OCI-LY7 (cell line): ENCODE results near the gene MLPH. TPM values are rescaled to one million over a fixed set of nuclear protein-coding genes. Genes with fewer than 3 reads are reported as not detected.

Experiments used
- BruUV-seq: library from RNA; stranded (reverse); fragments of 400-500 nt; replicated peaks from 2 replicates; lab custom pipeline; 2021; lab: Mats Ljungman, UMichigan
- CTCF ChIA-PET: fragments of 300-600 bp; sonication (Branson Sonifier 250); formaldehyde crosslinking; loops from one replicate; lab custom pipeline; 2022; ENCODE audit warnings: antibody characterized with exemption; ENCODE audit not compliant: unreplicated experiment; lab: Charles Lee
- POLR2A ChIA-PET: fragments of 300-600 bp; sonication (Branson Sonifier 250); formaldehyde crosslinking; loops from one replicate; lab custom pipeline; 2022; ENCODE audit warnings: antibody characterized with exemption; lab: Charles Lee
- DNase-seq: peaks from one replicate; pipeline ENCODE4 v3.0.0-alpha.2; 2015; ENCODE audit warnings: low spot score
- H2AFZ ChIP-seq: fragments of 200-600 bp; sonication (generic), shearing (Covaris generic); 2 replicates; pipeline ENCODE4 v1.6.1; 2014; ENCODE audit warnings: mild to moderate bottlenecking, antibody characterized with exemption, low read length, moderate library complexity
- H3K27ac ChIP-seq: fragments of 200-600 bp; sonication (generic); 2 replicates; pipeline ENCODE4 v1.5.1; 2014; ENCODE audit warnings: mixed run types, low read depth, mild to moderate bottlenecking, moderate library complexity, low read length, inconsistent platforms; ENCODE audit not compliant: poor library complexity, severe bottlenecking
- H3K36me3 ChIP-seq: fragments of 200-600 bp; sonication (generic); 2 replicates; pipeline ENCODE4 v1.6.1; 2014; ENCODE audit warnings: mild to moderate bottlenecking, antibody characterized with exemption, low read length, moderate library complexity, mixed read lengths; ENCODE audit not compliant: insufficient read depth
- H3K4me1 ChIP-seq: fragments of 200-600 bp; sonication (generic); 2 replicates; pipeline ENCODE4 v1.5.1; 2014; ENCODE audit warnings: mild to moderate bottlenecking, low read length; ENCODE audit not compliant: insufficient read depth, poor library complexity, severe bottlenecking
- H3K4me2 ChIP-seq: fragments of 200-600 bp; sonication (generic); 2 replicates; pipeline ENCODE4 v1.6.1; 2014; ENCODE audit warnings: mild to moderate bottlenecking, low read length
- H3K4me3 ChIP-seq: fragments of 200-600 bp; sonication (generic); 2 replicates; pipeline ENCODE4 v1.5.1; 2014; ENCODE audit warnings: mild to moderate bottlenecking, low read depth, low read length; ENCODE audit not compliant: poor library complexity, severe bottlenecking
- H3K79me2 ChIP-seq: fragments of 200-600 bp; sonication (generic); 2 replicates; pipeline ENCODE4 v1.6.1; 2016; ENCODE audit warnings: low read depth, mild to moderate bottlenecking, low read length, moderate library complexity, mixed read lengths; ENCODE audit not compliant: insufficient read depth
- H3K9me2 ChIP-seq: fragments of 200-600 bp; sonication (generic); 2 replicates; pipeline ENCODE4 v1.6.1; 2016; ENCODE audit warnings: mild to moderate bottlenecking, low read length, mixed read lengths; ENCODE audit not compliant: insufficient read depth
- H3K9me3 ChIP-seq: fragments of 200-600 bp; sonication (generic); 2 replicates; pipeline ENCODE4 v1.6.1; 2014; ENCODE audit warnings: mild to moderate bottlenecking, mixed run types, low read length, mixed read lengths
- H4K20me1 ChIP-seq: fragments of 200-600 bp; sonication (generic); 2 replicates; pipeline ENCODE4 v1.6.1; 2014; ENCODE audit warnings: mild to moderate bottlenecking, antibody characterized with exemption, low read length, moderate library complexity, mixed read lengths; ENCODE audit not compliant: insufficient read depth
- EZH2phosphoT487 ChIP-seq: fragments of 200-600 bp; sonication (generic); IDR thresholded peaks from 2 replicates; pipeline ENCODE4 v1.6.1; 2018; ENCODE audit warnings: low read depth, borderline replicate concordance, mild to moderate bottlenecking, mixed run types, antibody characterized with exemption, low read length, moderate library complexity, mixed read lengths
- intact Hi-C: fragments of 100-400 bp; cut with micrococcal nuclease; formaldehyde crosslinking; loops from one replicate; pipeline ENCODE4 v1.10.0; 2022; ENCODE audit not compliant: unreplicated experiment
- total RNA-seq, 2 experiments: library from RNA; depleted of rRNA in 1 of 2; stranded (reverse); fragments of >200 nt in 1 of 2; shearing (Covaris generic) in 1 of 2; gene quantifications; 2 replicates each; pipeline ENCODE4 v1.2.3, GENCODE V29; 2014 to 2022
- TF ChIP-seq, protein P1 (sequence below): fragments of 200-600 bp; sonication (generic); conservative IDR thresholded peaks from 2 replicates; pipeline ENCODE4 v1.5.1; 2014; ENCODE audit warnings: mild to moderate bottlenecking, antibody characterized with exemption, low read length, moderate library complexity, mixed read lengths

MLPH gene
- total RNA-seq, 2 experiments from 2014 or later: not detected

DNA sequence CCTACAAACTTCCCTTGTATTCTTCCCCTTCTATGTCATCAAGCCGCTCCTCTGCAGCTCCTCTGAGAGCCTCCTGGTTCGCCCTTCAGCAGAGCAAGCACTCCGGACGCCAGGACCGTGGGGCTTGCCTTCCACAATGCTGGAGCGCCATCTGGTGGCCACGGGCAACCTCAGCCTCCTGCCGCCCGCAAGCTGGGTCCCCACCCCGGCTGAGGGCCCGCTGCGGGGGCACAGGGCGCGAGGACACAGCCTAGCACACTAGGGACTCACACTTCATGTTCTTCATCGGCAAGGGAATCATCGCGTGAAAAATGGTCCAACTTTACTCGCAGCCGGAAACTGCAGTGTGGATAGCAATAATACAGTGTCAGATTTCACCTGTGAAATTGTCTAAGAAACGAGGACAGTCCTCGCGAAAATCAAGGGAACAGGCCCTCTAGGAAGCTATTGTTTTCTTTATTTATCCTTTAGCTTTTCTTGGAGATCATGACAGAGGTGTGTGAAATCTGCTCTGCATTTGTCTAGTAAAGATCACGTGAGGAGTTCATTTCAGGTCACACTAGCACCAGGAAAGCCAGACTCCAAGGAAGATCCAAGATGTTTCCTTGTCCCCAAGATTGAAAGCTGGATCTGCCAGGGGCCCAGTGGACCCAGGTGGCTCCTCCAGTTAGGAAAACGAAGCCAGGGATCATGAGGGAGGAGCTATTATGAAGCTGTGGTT is 85.1 kb downstream of the MLPH start:
- Histone ChIP-seq H4K20me1 (no peaks in the 10 kb centered on the region), H3K36me3 (no peaks in the 10 kb centered on the region), H3K4me1 (no peaks in the 10 kb centered on the region), H2AFZ (no peak overlapping the region), H3K27ac (no peak overlapping the region), H3K4me3 (no peak overlapping the region), H3K4me2 (no peak overlapping the region), H3K79me2 (no peaks in the 10 kb centered on the region), H3K9me3 (no peaks in the 10 kb centered on the region), H3K9me2 (no peaks in the 10 kb centered on the region)
- peak; percentile 91 for DNase-seq
- intact Hi-C loops: loop anchor here (1.0 to 10.0 kb wide), 4 partner anchors 60 to 447 kb away; no protein-coding TSS in a partner anchor
- POLR2A ChIA-PET: interaction anchor here (0.6 to 1.0 kb wide), 3 partner anchors 59 to 517 kb away, joined by 3 read pairs; no protein-coding TSS in a partner anchor
- TF ChIP-seq, protein P1, sequence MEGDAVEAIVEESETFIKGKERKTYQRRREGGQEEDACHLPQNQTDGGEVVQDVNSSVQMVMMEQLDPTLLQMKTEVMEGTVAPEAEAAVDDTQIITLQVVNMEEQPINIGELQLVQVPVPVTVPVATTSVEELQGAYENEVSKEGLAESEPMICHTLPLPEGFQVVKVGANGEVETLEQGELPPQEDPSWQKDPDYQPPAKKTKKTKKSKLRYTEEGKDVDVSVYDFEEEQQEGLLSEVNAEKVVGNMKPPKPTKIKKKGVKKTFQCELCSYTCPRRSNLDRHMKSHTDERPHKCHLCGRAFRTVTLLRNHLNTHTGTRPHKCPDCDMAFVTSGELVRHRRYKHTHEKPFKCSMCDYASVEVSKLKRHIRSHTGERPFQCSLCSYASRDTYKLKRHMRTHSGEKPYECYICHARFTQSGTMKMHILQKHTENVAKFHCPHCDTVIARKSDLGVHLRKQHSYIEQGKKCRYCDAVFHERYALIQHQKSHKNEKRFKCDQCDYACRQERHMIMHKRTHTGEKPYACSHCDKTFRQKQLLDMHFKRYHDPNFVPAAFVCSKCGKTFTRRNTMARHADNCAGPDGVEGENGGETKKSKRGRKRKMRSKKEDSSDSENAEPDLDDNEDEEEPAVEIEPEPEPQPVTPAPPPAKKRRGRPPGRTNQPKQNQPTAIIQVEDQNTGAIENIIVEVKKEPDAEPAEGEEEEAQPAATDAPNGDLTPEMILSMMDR: peak; percentile 99
- no peak for TF ChIP-seq EZH2phosphoT487
- BruUV-seq: no TSS peak
- CTCF ChIA-PET: interaction anchor here (0.5 to 3.2 kb wide), 8 partner anchors 15 to 417 kb away, joined by 3 to 36 read pairs (median 4); no protein-coding TSS in a partner anchor

GRCh38 chr2:237572742-237573101 is 85.7 kb downstream of the MLPH start:
- H3K79me2 ChIP-seq: no peaks in the 10 kb centered on the region
- H3K4me1 ChIP-seq: no peaks in the 10 kb centered on the region
- no peaks in the 10 kb centered on the region for H4K20me1 ChIP-seq
- ChIA-PET POLR2A (interaction anchor here (0.6 kb wide), 2 partner anchors 192 to 517 kb away, joined by 3 read pairs; no protein-coding TSS in a partner anchor), CTCF (interaction anchor here (0.8 to 3.2 kb wide), 4 partner anchors 15 to 418 kb away, joined by 3 to 36 read pairs (median 6); no protein-coding TSS in a partner anchor)
- intact Hi-C loops: loop anchor here (1.0 to 10.0 kb wide), 4 partner anchors 60 to 448 kb away; no protein-coding TSS in a partner anchor
- DNase-seq: no peak
- no peak overlapping the region for H3K4me2 ChIP-seq
- no peak overlapping the region for H3K4me3 ChIP-seq
- BruUV-seq: no TSS peak
- H3K36me3 ChIP-seq: no peaks in the 10 kb centered on the region
- TF ChIP-seq, protein P1: no peak
- TF ChIP-seq EZH2phosphoT487: no peak
- H2AFZ ChIP-seq: no peak overlapping the region
- H3K9me3 ChIP-seq: no peaks in the 10 kb centered on the region
- no peak overlapping the region for H3K27ac ChIP-seq
- no peaks in the 10 kb centered on the region for H3K9me2 ChIP-seq
